ENCODE results near the gene INSRR. TPM values are rescaled to one million over a fixed set of nuclear protein-coding genes. Genes with fewer than 3 reads are reported as not detected.

Gene INSRR
- total RNA-seq, 1 donor from 2014 or later = 6.9 TPM

DNA sequence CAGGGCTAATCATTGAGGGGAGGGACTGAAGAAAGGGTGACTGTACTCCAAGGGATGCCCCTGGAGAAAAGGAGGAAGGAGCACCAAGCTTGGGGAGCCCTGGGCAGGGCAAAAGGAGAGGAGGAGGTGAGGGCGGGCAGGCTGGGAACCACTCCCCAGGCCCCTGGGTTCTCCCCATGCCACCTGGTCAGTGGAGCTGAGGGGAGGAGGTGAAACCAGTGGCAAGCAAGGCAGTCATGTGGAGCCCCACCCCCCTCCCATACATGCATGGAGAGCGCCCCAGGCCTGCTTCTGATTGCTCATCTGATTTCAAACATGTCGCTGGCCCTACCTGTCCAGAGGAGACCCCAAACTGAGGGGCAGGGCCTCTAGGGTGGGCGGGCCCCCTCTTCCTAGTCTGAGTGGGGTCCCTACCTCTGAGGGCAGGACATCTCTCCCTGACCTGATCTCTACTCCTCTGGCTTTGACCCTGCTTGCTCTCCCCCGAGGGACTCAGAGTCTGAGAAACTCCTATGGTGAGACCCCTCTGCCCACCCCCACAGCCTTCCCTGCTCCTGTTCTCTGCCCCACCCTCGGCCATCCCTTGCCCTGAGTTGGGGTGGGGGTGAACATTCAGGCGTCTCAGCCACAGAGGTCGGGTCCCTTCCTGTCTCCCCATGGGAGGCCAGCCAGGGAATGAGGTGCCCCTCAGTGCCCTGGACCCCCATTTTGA, 18.6 kb downstream of the INSRR start:
- Mint-ChIP-seq H3K4me1 (ENCODE audit: low read depth, unreplicated experiment) (peaks cover 15% of the 10 kb centered on the region), H3K4me3 (ENCODE audit: unreplicated experiment) (no peak overlapping the region), H3K27ac (ENCODE audit: unreplicated experiment) (no peak overlapping the region), H3K36me3 (ENCODE audit: unreplicated experiment) (peaks cover 6% of the 10 kb centered on the region), H3K27me3 (ENCODE audit: unreplicated experiment) (peaks cover 29% of the 10 kb centered on the region), H3K9me3 (ENCODE audit: unreplicated experiment) (peaks cover 8% of the 10 kb centered on the region)
- no peak for DNase-seq
- TF ChIP-seq, protein P1, sequence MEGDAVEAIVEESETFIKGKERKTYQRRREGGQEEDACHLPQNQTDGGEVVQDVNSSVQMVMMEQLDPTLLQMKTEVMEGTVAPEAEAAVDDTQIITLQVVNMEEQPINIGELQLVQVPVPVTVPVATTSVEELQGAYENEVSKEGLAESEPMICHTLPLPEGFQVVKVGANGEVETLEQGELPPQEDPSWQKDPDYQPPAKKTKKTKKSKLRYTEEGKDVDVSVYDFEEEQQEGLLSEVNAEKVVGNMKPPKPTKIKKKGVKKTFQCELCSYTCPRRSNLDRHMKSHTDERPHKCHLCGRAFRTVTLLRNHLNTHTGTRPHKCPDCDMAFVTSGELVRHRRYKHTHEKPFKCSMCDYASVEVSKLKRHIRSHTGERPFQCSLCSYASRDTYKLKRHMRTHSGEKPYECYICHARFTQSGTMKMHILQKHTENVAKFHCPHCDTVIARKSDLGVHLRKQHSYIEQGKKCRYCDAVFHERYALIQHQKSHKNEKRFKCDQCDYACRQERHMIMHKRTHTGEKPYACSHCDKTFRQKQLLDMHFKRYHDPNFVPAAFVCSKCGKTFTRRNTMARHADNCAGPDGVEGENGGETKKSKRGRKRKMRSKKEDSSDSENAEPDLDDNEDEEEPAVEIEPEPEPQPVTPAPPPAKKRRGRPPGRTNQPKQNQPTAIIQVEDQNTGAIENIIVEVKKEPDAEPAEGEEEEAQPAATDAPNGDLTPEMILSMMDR (IDR thresholded peaks at IDR 0.05; ENCODE audit: partially characterized antibody, unreplicated experiment) = no peak

DNA sequence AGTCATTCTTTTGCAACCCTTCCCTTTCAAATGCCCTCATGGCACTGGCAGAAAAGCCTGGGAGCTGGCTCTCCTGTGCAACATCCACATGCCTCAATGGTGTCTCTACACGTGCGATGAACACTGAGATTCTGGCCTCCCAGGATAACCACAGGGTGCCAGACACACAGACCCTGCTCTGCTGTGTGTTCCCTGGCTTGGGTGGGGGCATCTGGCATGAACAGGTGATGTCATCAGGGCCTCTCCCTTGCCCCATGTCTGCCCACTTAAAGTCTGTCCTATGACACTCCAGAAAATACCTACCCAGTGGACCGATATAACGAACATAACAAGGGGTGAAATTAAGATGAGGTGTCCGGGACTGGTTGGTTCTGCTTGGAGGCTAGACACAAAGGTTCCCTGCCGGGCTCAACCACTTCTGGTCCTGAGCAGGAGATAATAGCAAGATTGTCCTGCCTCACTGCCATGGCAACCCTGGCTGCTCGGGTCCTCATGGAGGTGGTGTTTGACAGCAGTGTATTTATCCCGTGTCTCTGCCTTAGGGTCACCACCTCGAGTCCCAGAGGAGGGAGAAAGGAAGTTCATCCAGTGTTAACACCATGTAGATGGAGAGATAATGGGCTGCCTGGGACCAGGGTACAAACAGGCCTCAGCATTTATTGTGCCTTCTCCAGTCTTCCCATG, 19.3 kb downstream of the INSRR start:
- peak; percentile 55 for DNase-seq
- H3K36me3 Mint-ChIP-seq (ENCODE audit: unreplicated experiment) = peaks cover 6% of the 10 kb centered on the region
- peaks cover 25% of the 10 kb centered on the region for H3K27me3 Mint-ChIP-seq (ENCODE audit: unreplicated experiment)
- TF ChIP-seq, protein P1 (IDR thresholded peaks at IDR 0.05; ENCODE audit: partially characterized antibody, unreplicated experiment) = no peak
- H3K27ac Mint-ChIP-seq (ENCODE audit: unreplicated experiment) = no peak overlapping the region
- H3K9me3 Mint-ChIP-seq (ENCODE audit: unreplicated experiment) = peaks cover 8% of the 10 kb centered on the region
- H3K4me3 Mint-ChIP-seq (ENCODE audit: unreplicated experiment) = peak overlapping the region; percentile 26
- peaks cover 20% of the 10 kb centered on the region for H3K4me1 Mint-ChIP-seq (ENCODE audit: low read depth, unreplicated experiment)

DNA sequence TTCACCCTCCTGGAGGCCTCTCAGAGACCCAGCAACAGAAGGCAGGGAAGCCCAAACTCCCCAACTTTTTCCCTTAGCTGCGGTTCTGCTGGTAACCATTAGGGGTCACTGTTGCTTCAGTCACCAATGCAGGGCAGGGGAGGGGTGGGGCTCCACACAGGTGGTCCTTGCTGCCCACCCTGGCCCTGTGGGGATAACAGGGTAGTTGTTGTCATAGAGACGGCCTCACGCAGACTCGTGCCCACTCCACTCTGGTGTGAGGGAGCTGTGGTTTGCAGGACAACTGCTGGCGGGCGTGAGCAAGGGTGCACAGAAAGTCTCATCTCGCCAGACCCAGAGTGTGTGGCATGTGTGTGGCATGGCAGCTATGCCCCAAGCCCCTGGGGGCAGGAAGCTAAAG, 19.9 kb downstream of the INSRR start:
- H3K27me3 Mint-ChIP-seq (ENCODE audit: unreplicated experiment) = peaks cover 24% of the 10 kb centered on the region
- peaks cover 8% of the 10 kb centered on the region for H3K9me3 Mint-ChIP-seq (ENCODE audit: unreplicated experiment)
- peak; percentile 63 for DNase-seq
- H3K27ac Mint-ChIP-seq (ENCODE audit: unreplicated experiment) = no peak overlapping the region
- H3K4me1 Mint-ChIP-seq (ENCODE audit: low read depth, unreplicated experiment) = peaks cover 20% of the 10 kb centered on the region
- H3K4me3 Mint-ChIP-seq (ENCODE audit: unreplicated experiment) = no peak overlapping the region
- H3K36me3 Mint-ChIP-seq (ENCODE audit: unreplicated experiment) = peaks cover 6% of the 10 kb centered on the region
- TF ChIP-seq, protein P1 (IDR thresholded peaks at IDR 0.05; ENCODE audit: partially characterized antibody, unreplicated experiment) = peak; percentile 96

DNA sequence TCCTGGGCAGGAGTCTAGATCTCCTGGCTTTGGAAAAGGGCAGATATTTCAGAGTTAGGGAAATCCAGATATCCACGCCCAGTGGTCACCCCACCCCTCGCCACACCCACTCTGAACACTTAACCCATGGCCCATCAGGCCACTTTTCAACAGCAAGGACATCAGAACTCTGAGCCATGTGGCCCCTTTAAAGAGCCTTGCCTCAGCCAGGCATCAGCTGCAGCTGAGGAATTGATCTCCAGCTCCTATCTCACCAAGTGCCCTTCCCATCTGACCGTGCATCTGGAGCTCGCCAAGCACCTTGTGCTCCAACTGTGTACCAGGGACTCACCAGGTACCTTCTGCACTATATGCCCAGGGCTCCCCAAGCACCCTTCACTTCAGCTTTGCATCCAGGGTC, 22.0 kb downstream of the INSRR start:
- H3K4me3 Mint-ChIP-seq (ENCODE audit: unreplicated experiment) = no peak overlapping the region
- TF ChIP-seq, protein P1 (IDR thresholded peaks at IDR 0.05; ENCODE audit: partially characterized antibody, unreplicated experiment) = no peak
- H3K27me3 Mint-ChIP-seq (ENCODE audit: unreplicated experiment) = peaks cover 12% of the 10 kb centered on the region
- no peak overlapping the region for H3K27ac Mint-ChIP-seq (ENCODE audit: unreplicated experiment)
- no peak for DNase-seq
- H3K36me3 Mint-ChIP-seq (ENCODE audit: unreplicated experiment) = no peaks in the 10 kb centered on the region
- peaks cover 20% of the 10 kb centered on the region for H3K4me1 Mint-ChIP-seq (ENCODE audit: low read depth, unreplicated experiment)
- peaks cover 4% of the 10 kb centered on the region for H3K9me3 Mint-ChIP-seq (ENCODE audit: unreplicated experiment)
